ENCODE results near the gene KLF18. TPM values are rescaled to one million over a fixed set of nuclear protein-coding genes. Genes with fewer than 3 reads are reported as not detected.

The KLF18 gene
- total and polyA plus RNA-seq, 2 donors (not counting 3 experiments of a cell fraction or from before 2014, with no cell fraction given), result not detected

DNA sequence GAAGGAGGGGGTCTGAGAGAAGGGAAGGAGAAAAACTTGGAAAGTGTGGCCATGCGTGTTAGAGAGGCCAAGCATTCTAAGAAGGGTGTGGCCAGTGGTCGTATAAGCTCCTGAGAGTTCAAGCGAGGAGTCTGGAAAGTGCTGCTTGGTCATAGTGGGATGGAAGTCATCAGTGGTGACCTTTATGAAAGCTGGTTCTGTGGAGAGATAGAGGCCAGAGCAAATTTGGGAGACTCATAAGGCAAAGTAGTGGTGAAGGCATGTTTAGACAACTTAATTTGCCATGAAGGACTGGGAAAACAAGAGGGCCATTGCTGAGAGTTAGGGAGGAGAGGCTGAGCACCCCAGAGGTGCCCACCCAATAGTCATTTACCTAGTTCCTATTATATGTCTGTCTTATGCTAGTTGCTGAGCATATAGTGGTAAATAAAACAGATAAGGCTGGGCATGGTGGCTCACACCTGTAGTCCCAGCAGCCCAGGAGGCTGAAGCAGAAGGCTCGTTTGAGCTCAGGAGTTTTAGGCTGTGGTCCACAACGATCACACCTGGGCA lies 21.0 kb downstream of the KLF18 start:
- no peak for DNase-seq (ENCODE audit: low read depth, low spot score)
- Histone ChIP-seq H3K27me3 (ENCODE audit: control insufficient read depth in 2 of 2, insufficient read depth in 2 of 2, low read length in 2 of 2) (peaks cover 2 to 3% of the 10 kb centered on the region in 2 experiments), H3K27ac (ENCODE audit: insufficient read depth, low read depth, low read length) (no peak overlapping the region), H3K4me1 (ENCODE audit: control insufficient read depth, extremely low read depth, insufficient read depth, low read length) (no peaks in the 10 kb centered on the region), H3K36me3 (ENCODE audit: control insufficient read depth in 2 of 2, extremely low read depth in 1 of 2, insufficient read depth in 2 of 2, low read length in 2 of 2) (no peaks in the 10 kb centered on the region), H3K4me3 (replicated peaks in 1 of 3; ENCODE audit: insufficient read depth in 1 of 3, low read depth in 1 of 3, low read length in 3 of 3) (no peak overlapping the region), H3K79me2 (ENCODE audit: control insufficient read depth, insufficient read depth, low read length) (no peaks in the 10 kb centered on the region), H3K4me2 (ENCODE audit: insufficient read depth, low read length) (no peak overlapping the region), H3K9ac (replicated peaks; ENCODE audit: extremely low read depth, insufficient read depth, low read length) (no peak overlapping the region), H4K20me1 (replicated peaks; ENCODE audit: control insufficient read depth, extremely low read depth, insufficient read depth, low read length) (no peaks in the 10 kb centered on the region), H2AFZ (ENCODE audit: low read depth, low read length) (no peak overlapping the region), H3K9me1 (replicated peaks; ENCODE audit: control insufficient read depth, extremely low read depth, insufficient read depth, low read length) (no peaks in the 10 kb centered on the region), H3K9me3 (replicated peaks; ENCODE audit: control insufficient read depth, insufficient read depth, low read length) (no peaks in the 10 kb centered on the region)
- dilution Hi-C loops (cut with MboI; ENCODE audit: extremely low pct_ligation_motif_present, low sequenced_read_pairs) (no loop called here), intact Hi-C loops (cut with micrococcal nuclease) (no loop called here)
- no peak for FAIRE-seq
- BruUV-seq (replicated peaks), result no TSS peak
- ChIA-PET CTCF (interaction anchor here (1.7 kb wide), 1 partner anchor 9 kb away, joined by 4 read pairs; no protein-coding TSS in a partner anchor), POLR2A (no interaction called here)
- no peak for TF ChIP-seq EZH2 (IDR thresholded peaks at IDR 0.05; ENCODE audit: borderline replicate concordance, low read depth, low read length, severe bottlenecking)

DNA sequence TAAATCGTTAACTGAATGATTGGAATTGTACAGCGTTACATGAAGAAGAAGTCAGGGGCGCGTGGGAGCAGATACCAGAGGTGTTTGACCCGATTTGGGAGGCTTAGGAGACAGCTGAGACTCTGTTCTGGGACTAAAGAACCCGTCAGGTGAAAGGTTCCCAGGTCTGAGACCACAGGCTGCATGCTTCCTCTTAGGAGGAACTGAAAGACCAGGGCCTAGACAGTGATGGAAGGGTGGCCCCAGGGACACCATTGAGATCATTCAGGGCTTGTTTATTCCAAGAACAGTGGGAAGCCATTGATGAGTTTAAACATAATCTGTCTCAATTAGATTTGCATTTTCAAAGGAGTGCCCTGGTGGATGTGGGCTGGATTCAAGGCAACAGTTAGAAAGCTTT lies 21.9 kb downstream of the KLF18 start:
- TF ChIP-seq GATA2 (IDR thresholded peaks at IDR 0.05; ENCODE audit: insufficient read depth, insufficient read length, low read depth, low read length) (no peak), POLR2AphosphoS5 (IDR thresholded peaks at IDR 0.05; ENCODE audit: insufficient read depth, low read depth, low read length) (no peak), FOS (IDR thresholded peaks at IDR 0.05; ENCODE audit: borderline replicate concordance, insufficient read depth, low read length) (no peak), JUN (IDR thresholded peaks at IDR 0.05; ENCODE audit: borderline replicate concordance, insufficient read depth, insufficient read length, low read depth) (no peak), POLR2A (IDR thresholded peaks at IDR 0.05; ENCODE audit: low read depth, low read length) (no peak), EZH2 (IDR thresholded peaks at IDR 0.05; ENCODE audit: borderline replicate concordance, low read depth, low read length, severe bottlenecking) (no peak), MYC (IDR thresholded peaks at IDR 0.05; ENCODE audit: low read depth, low read length) (no peak)
- TF ChIP-seq, protein P1, sequence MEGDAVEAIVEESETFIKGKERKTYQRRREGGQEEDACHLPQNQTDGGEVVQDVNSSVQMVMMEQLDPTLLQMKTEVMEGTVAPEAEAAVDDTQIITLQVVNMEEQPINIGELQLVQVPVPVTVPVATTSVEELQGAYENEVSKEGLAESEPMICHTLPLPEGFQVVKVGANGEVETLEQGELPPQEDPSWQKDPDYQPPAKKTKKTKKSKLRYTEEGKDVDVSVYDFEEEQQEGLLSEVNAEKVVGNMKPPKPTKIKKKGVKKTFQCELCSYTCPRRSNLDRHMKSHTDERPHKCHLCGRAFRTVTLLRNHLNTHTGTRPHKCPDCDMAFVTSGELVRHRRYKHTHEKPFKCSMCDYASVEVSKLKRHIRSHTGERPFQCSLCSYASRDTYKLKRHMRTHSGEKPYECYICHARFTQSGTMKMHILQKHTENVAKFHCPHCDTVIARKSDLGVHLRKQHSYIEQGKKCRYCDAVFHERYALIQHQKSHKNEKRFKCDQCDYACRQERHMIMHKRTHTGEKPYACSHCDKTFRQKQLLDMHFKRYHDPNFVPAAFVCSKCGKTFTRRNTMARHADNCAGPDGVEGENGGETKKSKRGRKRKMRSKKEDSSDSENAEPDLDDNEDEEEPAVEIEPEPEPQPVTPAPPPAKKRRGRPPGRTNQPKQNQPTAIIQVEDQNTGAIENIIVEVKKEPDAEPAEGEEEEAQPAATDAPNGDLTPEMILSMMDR (IDR thresholded peaks at IDR 0.05; ENCODE audit: extremely low read depth in 1 of 2, insufficient read depth in 1 of 2, low read depth in 1 of 2, low read length in 2 of 2), result no peak
- TF ChIP-seq, protein P2, sequence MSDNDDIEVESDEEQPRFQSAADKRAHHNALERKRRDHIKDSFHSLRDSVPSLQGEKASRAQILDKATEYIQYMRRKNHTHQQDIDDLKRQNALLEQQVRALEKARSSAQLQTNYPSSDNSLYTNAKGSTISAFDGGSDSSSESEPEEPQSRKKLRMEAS (IDR thresholded peaks at IDR 0.05; ENCODE audit: insufficient read depth, insufficient read length), result no peak
- Histone ChIP-seq H3K27me3 (ENCODE audit: control insufficient read depth in 2 of 2, insufficient read depth in 2 of 2, low read length in 2 of 2) (peaks cover 2 to 3% of the 10 kb centered on the region in 2 experiments), H3K9me1 (replicated peaks; ENCODE audit: control insufficient read depth, extremely low read depth, insufficient read depth, low read length) (no peaks in the 10 kb centered on the region), H3K79me2 (ENCODE audit: control insufficient read depth, insufficient read depth, low read length) (no peaks in the 10 kb centered on the region), H2AFZ (ENCODE audit: low read depth, low read length) (no peak overlapping the region), H3K9me3 (replicated peaks; ENCODE audit: control insufficient read depth, insufficient read depth, low read length) (no peaks in the 10 kb centered on the region), H3K36me3 (ENCODE audit: control insufficient read depth in 2 of 2, extremely low read depth in 1 of 2, insufficient read depth in 2 of 2, low read length in 2 of 2) (no peaks in the 10 kb centered on the region), H3K27ac (ENCODE audit: insufficient read depth, low read depth, low read length) (no peak overlapping the region), H3K9ac (replicated peaks; ENCODE audit: extremely low read depth, insufficient read depth, low read length) (no peak overlapping the region), H3K4me3 (replicated peaks in 1 of 3; ENCODE audit: insufficient read depth in 1 of 3, low read depth in 1 of 3, low read length in 3 of 3) (no peak overlapping the region), H4K20me1 (replicated peaks; ENCODE audit: control insufficient read depth, extremely low read depth, insufficient read depth, low read length) (no peaks in the 10 kb centered on the region), H3K4me1 (ENCODE audit: control insufficient read depth, extremely low read depth, insufficient read depth, low read length) (no peaks in the 10 kb centered on the region), H3K4me2 (ENCODE audit: insufficient read depth, low read length) (no peak overlapping the region)
- intact Hi-C loops (cut with micrococcal nuclease) (no loop called here), dilution Hi-C loops (cut with MboI; ENCODE audit: extremely low pct_ligation_motif_present, low sequenced_read_pairs) (no loop called here)
- no peak for FAIRE-seq
- ChIA-PET CTCF (no interaction called here), POLR2A (interaction anchor here (0.7 kb wide), 1 partner anchor 40 kb away, joined by 3 read pairs; no protein-coding TSS in a partner anchor)
- DNase-seq (ENCODE audit: low read depth, low spot score), result no peak
- no TSS peak for BruUV-seq (replicated peaks)

Measured in endothelial cell of umbilical vein (primary cell).